HG02943 (cell line): ENCODE results near the gene SSBP2.

Experiments
- ATAC-seq: cut with Tn5 transposase; IDR thresholded peaks from one replicate; pipeline ENCODE4 v1.9.1; 2021; ENCODE audit warnings: mild to moderate bottlenecking, low read depth, moderate library complexity; ENCODE audit not compliant: unreplicated experiment

Gene SSBP2

GRCh38 chr5:81751009-81751835 lies at the start of gene SSBP2:
TSS of gene SSBP2 (minus strand) at chr5:81751097. CDS start at chr5:81751042, 55 bp downstream.
- peak; percentile 77 for ATAC-seq

DNA sequence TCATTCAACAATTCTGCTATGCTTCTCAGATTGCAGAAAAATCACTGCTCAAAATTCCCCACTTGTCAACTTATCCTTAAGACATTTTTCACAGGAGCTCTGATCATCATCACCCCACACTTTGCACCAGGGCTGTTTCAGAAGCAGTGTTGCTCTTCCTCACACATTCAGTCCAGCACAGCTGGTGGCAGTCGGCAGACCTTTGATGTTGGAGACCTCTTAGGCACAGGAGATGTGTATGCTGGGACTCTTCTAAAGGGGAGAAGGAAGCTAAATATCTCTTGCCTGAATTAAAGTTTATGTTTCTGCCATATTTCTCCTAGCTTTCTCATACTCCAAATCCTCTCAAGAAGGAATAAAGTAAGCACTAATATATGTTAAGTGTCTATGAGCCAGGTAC lies 44.8 kb upstream of the SSBP2 start:
- no peak for ATAC-seq

DNA sequence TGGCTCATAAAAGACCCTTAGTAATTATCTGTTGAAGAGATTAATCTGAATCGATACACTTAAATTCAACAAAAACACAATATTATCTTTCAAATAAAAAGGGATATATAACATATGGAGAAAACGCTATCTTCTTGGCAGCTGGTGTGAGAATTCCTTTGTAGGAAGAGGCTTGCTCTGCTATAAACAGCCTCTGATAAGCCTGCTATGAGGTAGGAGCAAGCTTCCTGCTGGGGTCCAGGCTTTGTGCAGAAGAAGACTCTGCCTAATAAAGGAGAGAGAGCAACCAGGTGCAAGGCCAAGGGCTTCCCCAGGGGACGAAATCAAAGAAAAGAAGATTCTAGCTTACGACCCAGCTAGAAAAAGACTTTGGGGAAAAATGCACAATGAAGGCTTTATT lies 43.3 kb upstream of the SSBP2 start:
- no peak for ATAC-seq

DNA sequence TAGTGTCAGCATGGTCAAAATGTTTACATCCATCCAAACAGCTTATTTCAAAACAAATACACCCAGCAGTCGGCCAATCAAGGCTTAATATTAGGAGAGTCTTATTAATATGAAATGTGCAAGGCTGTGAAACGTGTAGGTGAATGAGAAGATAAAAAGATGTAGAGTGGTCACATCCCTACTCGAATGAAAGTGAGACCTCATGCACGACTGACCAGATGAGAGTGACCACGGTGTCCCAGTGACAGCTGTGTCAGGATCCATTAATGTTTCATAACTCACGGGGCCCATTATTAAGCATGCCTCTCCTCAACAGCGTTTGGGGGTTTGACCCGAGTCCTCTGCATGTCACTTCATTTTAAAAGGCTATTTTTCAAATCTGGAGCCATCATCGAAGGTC lies 39.4 kb upstream of the SSBP2 start:
- ATAC-seq, result no peak

GRCh38 chr5:81789033-81789432 lies 38.1 kb upstream of the SSBP2 start:
- ATAC-seq, result no peak

DNA sequence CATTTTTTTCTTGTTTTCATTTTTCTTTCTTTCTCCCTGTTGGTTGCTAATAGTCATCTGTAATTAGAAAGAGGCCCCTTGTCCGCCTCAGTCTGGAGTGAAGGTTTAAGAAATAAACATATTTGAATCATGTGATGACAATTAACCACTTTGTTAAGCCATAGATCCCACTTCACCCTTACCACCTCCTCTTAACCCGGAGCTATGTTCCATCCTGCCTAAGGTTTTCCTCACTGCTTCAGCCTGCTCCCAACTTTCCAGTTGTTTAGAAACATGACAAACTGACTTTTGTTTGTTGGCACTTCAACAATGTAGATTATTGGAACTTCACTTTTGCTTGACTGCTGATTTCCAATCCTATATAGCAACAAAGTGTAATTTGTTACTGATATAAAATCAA lies 37.4 kb upstream of the SSBP2 start:
- no peak for ATAC-seq

- ATAC-seq, result no peak
Observed at GRCh38 chr5:81787474-81788242, 36.8 kb upstream of the SSBP2 start.

- no peak for ATAC-seq
Observed at GRCh38 chr5:81786991-81787390, 36.1 kb upstream of the SSBP2 start.

DNA sequence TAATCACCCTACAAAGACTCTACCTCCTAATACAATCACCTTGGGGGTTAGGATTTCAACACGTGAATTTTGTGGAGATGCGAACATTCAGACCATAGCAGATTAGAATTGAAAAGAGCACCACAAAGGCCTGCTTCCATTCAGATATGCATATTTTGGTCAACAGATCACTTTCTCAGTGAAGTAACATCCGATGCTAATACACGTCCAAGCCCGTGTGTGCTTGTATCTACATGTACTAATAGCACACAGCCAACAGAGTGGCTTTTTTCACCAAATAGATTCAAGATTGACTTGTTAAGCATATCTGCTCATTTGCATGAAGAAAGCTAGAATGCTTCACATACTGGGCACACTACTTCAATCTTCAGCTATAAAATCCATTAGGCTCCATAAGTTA lies 35.6 kb upstream of the SSBP2 start:
- no peak for ATAC-seq

- ATAC-seq, result no peak
Observed at GRCh38 chr5:81785322-81785721, 34.4 kb upstream of the SSBP2 start.

- ATAC-seq, result no peak
Observed at GRCh38 chr5:81783401-81783800, 32.5 kb upstream of the SSBP2 start.

GRCh38 chr5:81782811-81783210 lies 31.9 kb upstream of the SSBP2 start:
- no peak for ATAC-seq

DNA sequence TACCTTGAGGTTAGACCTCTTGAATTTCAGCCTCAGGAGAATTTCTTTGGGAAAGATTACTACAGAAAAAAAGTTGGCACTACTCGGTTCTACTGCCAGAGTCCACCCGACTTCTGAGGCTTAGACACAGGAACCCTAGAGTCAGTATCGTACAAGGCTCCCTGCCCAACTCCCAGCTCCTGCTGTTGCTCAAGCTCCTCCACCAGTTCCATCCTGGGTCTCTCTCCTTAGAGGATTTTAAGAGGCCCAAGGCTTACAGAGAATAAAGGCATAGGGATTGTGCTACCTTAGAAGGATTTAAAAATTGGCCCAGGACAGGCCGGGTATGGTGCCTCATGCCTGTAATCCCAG lies 29.0 kb upstream of the SSBP2 start:
- ATAC-seq, result no peak

GRCh38 chr5:81779125-81779915 lies 28.4 kb upstream of the SSBP2 start:
- ATAC-seq, result peak; percentile 74

DNA sequence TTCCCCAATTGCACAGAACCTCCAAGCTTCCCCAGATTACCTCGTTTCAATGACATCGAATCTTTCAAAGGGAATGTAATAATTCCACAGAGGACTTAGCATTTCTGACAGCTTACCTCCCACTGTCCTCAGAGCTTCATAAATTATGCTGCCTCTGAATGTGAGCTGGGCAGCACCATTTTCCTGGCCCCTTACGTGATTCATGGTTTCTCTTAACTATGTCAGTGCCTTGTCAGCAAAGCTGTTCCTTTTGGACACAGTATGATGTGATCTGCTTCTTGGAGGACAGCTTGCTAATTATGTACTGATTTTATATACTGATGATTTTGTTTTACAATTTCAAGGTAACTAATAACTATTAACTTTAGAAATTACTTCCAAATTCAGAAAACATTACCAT lies 27.7 kb upstream of the SSBP2 start:
- no peak for ATAC-seq

- ATAC-seq, result no peak
Observed at GRCh38 chr5:81776258-81776657, 25.4 kb upstream of the SSBP2 start.

DNA sequence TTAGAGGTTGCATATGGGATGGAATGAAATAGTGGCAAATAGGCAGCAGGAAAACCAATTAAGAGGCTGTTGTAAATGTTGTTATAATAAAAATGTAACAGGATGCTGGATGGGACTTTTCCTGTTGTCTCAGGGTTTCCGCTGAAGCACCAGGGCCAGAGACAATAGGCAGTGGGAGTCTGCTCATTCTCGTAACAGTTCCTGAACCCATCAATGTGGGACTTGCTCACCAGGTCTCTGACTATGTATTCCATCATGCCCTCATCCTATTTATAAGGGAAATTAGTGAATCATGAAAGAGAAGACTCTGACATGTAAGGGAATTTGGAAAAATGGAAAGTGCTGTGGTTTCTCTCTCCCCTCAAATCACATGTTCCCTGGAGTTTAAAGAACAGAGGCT lies 23.5 kb upstream of the SSBP2 start:
- no peak for ATAC-seq

GRCh38 chr5:81773574-81773973 lies 22.7 kb upstream of the SSBP2 start:
- ATAC-seq, result no peak

DNA sequence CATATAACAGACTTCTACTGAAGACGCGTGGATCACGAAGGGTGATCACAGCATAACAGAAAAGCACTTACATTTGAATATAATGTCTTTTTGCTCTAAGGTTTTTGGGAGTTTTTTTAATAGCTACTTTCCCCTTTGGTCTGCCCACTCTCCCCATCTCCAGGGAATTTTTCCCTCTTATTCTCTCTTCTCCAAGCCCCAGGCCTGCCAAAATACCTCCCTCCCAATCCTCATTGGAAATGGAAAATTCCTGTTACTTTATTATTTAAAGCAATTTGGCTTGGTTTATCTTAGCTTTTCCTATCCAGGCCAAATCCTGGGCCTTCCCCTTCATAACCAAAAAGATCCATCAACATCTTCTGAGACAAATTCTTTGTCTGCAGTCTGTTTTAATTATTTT lies 22.3 kb upstream of the SSBP2 start:
- no peak for ATAC-seq

DNA sequence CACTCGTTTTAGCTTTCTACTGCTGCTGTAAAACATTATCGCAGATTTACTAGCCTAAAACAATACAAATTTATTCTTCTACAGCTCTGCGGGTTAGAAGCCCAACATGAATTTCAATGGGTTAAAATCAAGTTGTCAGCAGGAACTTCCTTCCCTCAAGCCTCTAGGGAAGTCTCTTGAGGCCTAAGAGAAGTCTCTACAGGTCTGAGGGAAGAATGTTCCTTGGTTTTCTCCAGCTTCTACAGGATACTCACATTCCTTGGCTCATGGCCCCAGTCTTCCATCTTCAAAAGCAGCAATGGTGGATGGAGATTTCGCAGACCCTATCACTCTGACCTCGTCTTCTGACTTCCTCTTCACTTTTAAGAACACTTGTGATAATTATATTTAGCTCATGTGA lies 21.6 kb upstream of the SSBP2 start:
- no peak for ATAC-seq

DNA sequence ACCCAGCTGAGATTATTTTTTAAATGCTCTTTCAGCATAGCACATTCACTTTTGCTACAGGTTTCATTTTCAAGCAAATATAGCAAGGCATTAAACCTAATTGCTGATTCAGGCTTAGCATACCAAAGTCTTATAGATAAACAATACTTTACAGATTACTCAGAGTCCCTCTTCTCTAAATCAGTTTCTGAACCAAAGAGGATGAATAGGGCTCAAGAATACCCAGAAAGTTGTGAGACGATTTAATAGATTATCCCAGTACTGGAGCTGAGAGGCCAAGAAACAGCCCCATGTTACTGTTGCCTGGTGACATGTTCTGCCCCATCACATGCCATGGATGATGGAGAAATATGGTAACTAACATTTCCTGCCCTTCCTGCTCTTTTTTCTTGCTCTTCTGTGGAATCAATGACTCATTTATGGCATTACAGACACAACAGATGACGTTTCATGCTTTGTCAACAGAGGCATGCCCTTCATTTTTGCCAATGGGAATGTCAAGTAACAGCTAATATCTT lies 18.1 kb upstream of the SSBP2 start:
- ATAC-seq, result no peak
